CD4-positive, alpha-beta T cell (primary cell): ENCODE data around the gene L3MBTL1. TPM values are rescaled to one million over a fixed set of nuclear protein-coding genes. Genes with fewer than 3 reads are reported as not detected.

ENCODE experiments used
- ATAC-seq: fragments of 200-7000 bp; cut with Tn5 transposase; one replicate; pipeline ENCODE4 v1.10.0; 2022; ENCODE audit warnings: mild to moderate bottlenecking; ENCODE audit not compliant: poor library complexity
- CTCF ChIA-PET: fragments of 350-600 bp; sonication (Branson Sonifier 250); formaldehyde crosslinking; loops from one replicate; lab custom pipeline; 2021; ENCODE audit warnings: antibody characterized with exemption, inconsistent platforms; lab: Charles Lee
- POLR2A ChIA-PET: fragments of 350-600 bp; sonication (Branson Sonifier 250); formaldehyde crosslinking; loops from one replicate; lab custom pipeline; 2021; ENCODE audit warnings: antibody characterized with exemption, inconsistent platforms; lab: Charles Lee
- DNase-seq, 14 experiments: peaks; one replicate each; pipeline ENCODE4 v3.0.0-alpha.2; 2013 to 2020; ENCODE audit warnings: mixed read lengths in 2 of 14
- H3K27ac ChIP-seq, 2 donors: one replicate each; pipeline versions ENCODE4 v1.5.1 to v1.7.0; 2013; ENCODE audit warnings: low read length in 2 of 2, low read depth in 1 of 2, mild to moderate bottlenecking in 1 of 2
- H3K27me3 ChIP-seq, 2 experiments: 1 replicate in 1 of 2; 2 replicates in 1 of 2; pipeline versions ENCODE4 v1.6.1 to v1.7.0; 2013; ENCODE audit warnings: low read length in 2 of 2, control low read depth in 1 of 2, mild to moderate bottlenecking in 1 of 2, moderate library complexity in 1 of 2; ENCODE audit not compliant: insufficient read depth in 2 of 2, control insufficient read depth in 1 of 2
- H3K36me3 ChIP-seq: one replicate; pipeline ENCODE4 v1.6.1; 2013; ENCODE audit warnings: low read length, control low read depth; ENCODE audit not compliant: insufficient read depth
- H3K4me1 ChIP-seq: one replicate; pipeline ENCODE4 v1.6.1; 2013; ENCODE audit warnings: low read length, control low read depth; ENCODE audit not compliant: insufficient read depth
- H3K4me3 ChIP-seq: one replicate; pipeline ENCODE4 v1.5.1; 2013; ENCODE audit warnings: mild to moderate bottlenecking, low read length, moderate library complexity
- H3K9me3 ChIP-seq, 2 experiments: 1 replicate in 1 of 2; 2 replicates in 1 of 2; pipeline versions ENCODE4 v1.6.1 to v1.7.0; 2013; ENCODE audit warnings: low read length in 2 of 2, mild to moderate bottlenecking in 2 of 2, control low read depth in 1 of 2, moderate library complexity in 1 of 2; ENCODE audit not compliant: control insufficient read depth in 1 of 2, insufficient read depth in 1 of 2
- H3K27ac Mint-ChIP-seq: one replicate; pipeline ENCODE4 v1.8.0; 2020; ENCODE audit warnings: mixed read lengths
- H3K27me3 Mint-ChIP-seq: one replicate; pipeline ENCODE4 v1.8.0; 2021; ENCODE audit warnings: mixed read lengths
- H3K36me3 Mint-ChIP-seq: one replicate; pipeline ENCODE4 v1.8.0; 2021; ENCODE audit warnings: low read depth, mixed read lengths
- H3K4me1 Mint-ChIP-seq: one replicate; pipeline ENCODE4 v1.8.0; 2021; ENCODE audit warnings: low read depth, mixed read lengths
- H3K4me3 Mint-ChIP-seq: one replicate; pipeline ENCODE4 v1.8.0; 2020; ENCODE audit warnings: mild to moderate bottlenecking, mixed read lengths
- H3K9me3 Mint-ChIP-seq: one replicate; pipeline ENCODE4 v1.8.0; 2020; ENCODE audit warnings: mixed read lengths
- CTCF ChIP-seq: fragments of 200-600 bp; IDR thresholded peaks from one replicate; pipeline ENCODE4 v1.8.0; 2022; ENCODE audit warnings: antibody characterized with exemption, mild to moderate bottlenecking
- intact Hi-C, 2 experiments: fragments of 100-400 bp; cut with DNase I in 1 of 2; cut with micrococcal nuclease in 1 of 2; formaldehyde crosslinking; loops; one replicate each; pipeline versions ENCODE4 v1.15.1 to v1.9.0; 2023 to 2025; cut with DNase I, micrococcal nuclease
- total RNA-seq, 174 experiments: library from RNA in 2 of 174; stranded (reverse) in 2 of 174; gene quantifications; one replicate each; pipeline ENCODE4 v1.2.3 and lab custom pipeline; 2021 to 2026

The L3MBTL1 gene
- total RNA-seq, 2 experiments from 2014 or later, result 10.2 to 10.5 TPM

- Mint-ChIP-seq H3K4me1 (no peaks in the 10 kb centered on the region), H3K9me3 (no peaks in the 10 kb centered on the region), H3K4me3 (no peak overlapping the region), H3K27me3 (no peaks in the 10 kb centered on the region), H3K27ac (no peak overlapping the region), H3K36me3 (no peaks in the 10 kb centered on the region)
- Histone ChIP-seq H3K9me3 (no peaks in the 10 kb centered on the region), H3K27me3 (no peaks in the 10 kb centered on the region), H3K4me1 (no peaks in the 10 kb centered on the region), H3K27ac (no peak overlapping the region), H3K36me3 (peaks cover 7% of the 10 kb centered on the region), H3K4me3 (no peak overlapping the region)
- no peak for DNase-seq
- ChIA-PET POLR2A (no interaction called here), CTCF (no interaction called here)
- ATAC-seq, result no peak
- no peak for TF ChIP-seq CTCF
- intact Hi-C loops, result no loop called here
These were observed 28.0 kb downstream of the L3MBTL1 start for GRCh38 chr20:43535370-43536004.

- Mint-ChIP-seq H3K4me1 (no peaks in the 10 kb centered on the region), H3K4me3 (no peak overlapping the region), H3K9me3 (no peaks in the 10 kb centered on the region), H3K27me3 (no peaks in the 10 kb centered on the region), H3K36me3 (no peaks in the 10 kb centered on the region), H3K27ac (no peak overlapping the region)
- no peak for DNase-seq
- Histone ChIP-seq H3K27ac (no peak overlapping the region), H3K4me3 (no peak overlapping the region), H3K27me3 (no peaks in the 10 kb centered on the region), H3K4me1 (no peaks in the 10 kb centered on the region), H3K36me3 (peaks cover 10% of the 10 kb centered on the region), H3K9me3 (no peaks in the 10 kb centered on the region)
- POLR2A ChIA-PET, result no interaction called here
- intact Hi-C loops, result no loop called here
- TF ChIP-seq CTCF, result no peak
- no peak for ATAC-seq
- CTCF ChIA-PET, result no interaction called here
These were observed 28.7 kb downstream of the L3MBTL1 start for GRCh38 chr20:43536041-43536816.

- no peak for TF ChIP-seq CTCF
- Mint-ChIP-seq H3K4me3 (no peak overlapping the region), H3K4me1 (no peaks in the 10 kb centered on the region), H3K27me3 (no peaks in the 10 kb centered on the region), H3K9me3 (no peaks in the 10 kb centered on the region), H3K27ac (no peak overlapping the region), H3K36me3 (no peaks in the 10 kb centered on the region)
- intact Hi-C loops, result no loop called here
- ChIA-PET POLR2A (no interaction called here), CTCF (interaction anchor here (2.2 kb wide), 1 partner anchor 88 kb away, joined by 6 read pairs; no protein-coding TSS in a partner anchor)
- Histone ChIP-seq H3K4me3 (no peak overlapping the region), H3K9me3 (no peaks in the 10 kb centered on the region), H3K27me3 (no peaks in the 10 kb centered on the region), H3K27ac (no peak overlapping the region), H3K36me3 (peaks cover 10% of the 10 kb centered on the region), H3K4me1 (no peaks in the 10 kb centered on the region)
- ATAC-seq (no peak), DNase-seq (no peak)
These were observed 29.4 kb downstream of the L3MBTL1 start for GRCh38 chr20:43536817-43537440.
